Transverse colon (tissue), 3 donors: Measurements from ENCODE around the gene HOXB7.

Source experiments
- POLR2A ChIP-seq: fragments of 450-650 bp; IDR thresholded peaks from one replicate; pipeline ENCODE4 v1.6.1; 2016; ENCODE audit warnings: antibody characterized with exemption, mild to moderate bottlenecking, moderate library complexity
- TF ChIP-seq, protein P1 (sequence below), 5 experiments: fragments of 200-600 bp in 3 of 5; fragments of 450-650 bp in 2 of 5; sonication (generic) in 3 of 5; IDR thresholded peaks; 1 replicate in 2 of 5; 2 replicates in 3 of 5; pipeline ENCODE4 v1.5.1; 2016 to 2017; ENCODE audit warnings: antibody characterized with exemption in 5 of 5, inconsistent platforms in 3 of 5, mild to moderate bottlenecking in 2 of 5, moderate library complexity in 1 of 5

DNA sequence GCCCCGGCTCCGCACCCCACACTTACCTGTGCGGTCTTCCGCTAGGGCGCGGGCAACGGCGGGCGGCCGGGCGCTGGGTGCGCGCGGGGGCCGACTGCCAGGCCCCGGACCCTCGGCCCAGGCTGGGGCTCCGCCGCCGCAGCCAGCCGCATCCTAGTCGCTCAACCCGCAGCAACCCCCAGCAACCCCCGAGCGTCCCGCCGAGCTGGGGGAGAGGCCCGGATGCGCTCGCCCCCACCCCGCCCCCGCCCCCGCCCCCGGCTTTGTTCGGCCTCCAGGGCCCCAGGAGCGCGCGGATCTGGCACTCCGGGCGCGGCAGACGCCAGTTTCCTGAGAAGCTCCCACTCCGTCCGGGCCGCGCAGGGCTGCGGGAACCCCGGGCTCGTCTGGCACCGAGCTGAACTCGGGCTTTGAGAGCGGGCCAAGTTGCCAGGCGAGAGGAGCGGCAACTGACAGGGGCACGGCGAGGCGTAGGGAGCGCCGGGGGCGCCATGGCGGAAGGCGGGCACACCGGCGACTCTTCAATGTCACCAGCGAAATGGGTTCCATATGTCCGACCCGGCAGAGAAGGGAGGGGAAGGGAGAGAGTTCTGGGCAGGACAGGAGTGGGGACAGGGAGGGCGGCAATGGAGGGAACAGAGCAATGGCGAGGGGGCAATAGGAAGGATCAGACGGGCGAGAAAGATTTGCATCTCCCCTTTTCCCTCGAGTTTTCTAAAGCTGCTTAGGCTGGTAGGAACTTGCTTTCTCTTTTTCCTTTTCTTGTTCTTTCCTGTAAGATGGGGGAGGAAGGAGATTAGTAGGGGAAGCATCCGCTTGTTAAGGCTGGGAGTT lies 46.4 kb downstream of the HOXB7 start:
- no peak for TF ChIP-seq POLR2A
- TF ChIP-seq, protein P1, sequence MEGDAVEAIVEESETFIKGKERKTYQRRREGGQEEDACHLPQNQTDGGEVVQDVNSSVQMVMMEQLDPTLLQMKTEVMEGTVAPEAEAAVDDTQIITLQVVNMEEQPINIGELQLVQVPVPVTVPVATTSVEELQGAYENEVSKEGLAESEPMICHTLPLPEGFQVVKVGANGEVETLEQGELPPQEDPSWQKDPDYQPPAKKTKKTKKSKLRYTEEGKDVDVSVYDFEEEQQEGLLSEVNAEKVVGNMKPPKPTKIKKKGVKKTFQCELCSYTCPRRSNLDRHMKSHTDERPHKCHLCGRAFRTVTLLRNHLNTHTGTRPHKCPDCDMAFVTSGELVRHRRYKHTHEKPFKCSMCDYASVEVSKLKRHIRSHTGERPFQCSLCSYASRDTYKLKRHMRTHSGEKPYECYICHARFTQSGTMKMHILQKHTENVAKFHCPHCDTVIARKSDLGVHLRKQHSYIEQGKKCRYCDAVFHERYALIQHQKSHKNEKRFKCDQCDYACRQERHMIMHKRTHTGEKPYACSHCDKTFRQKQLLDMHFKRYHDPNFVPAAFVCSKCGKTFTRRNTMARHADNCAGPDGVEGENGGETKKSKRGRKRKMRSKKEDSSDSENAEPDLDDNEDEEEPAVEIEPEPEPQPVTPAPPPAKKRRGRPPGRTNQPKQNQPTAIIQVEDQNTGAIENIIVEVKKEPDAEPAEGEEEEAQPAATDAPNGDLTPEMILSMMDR (IDR thresholded peaks at IDR 0.05): no peak
